OCI-LY7 (cell line): ENCODE data around the gene COL4A1.

Experiments
- CTCF ChIP-seq: fragments of 200-600 bp; sonication (generic); conservative IDR thresholded peaks from 2 replicates; pipeline ENCODE4 v1.5.1; 2014; ENCODE audit warnings: mild to moderate bottlenecking, antibody characterized with exemption, low read length, moderate library complexity, mixed read lengths
- EZH2phosphoT487 ChIP-seq: fragments of 200-600 bp; sonication (generic); IDR thresholded peaks from 2 replicates; pipeline ENCODE4 v1.6.1; 2018; ENCODE audit warnings: low read depth, borderline replicate concordance, mild to moderate bottlenecking, mixed run types, antibody characterized with exemption, low read length, moderate library complexity, mixed read lengths

- TF ChIP-seq CTCF, result no peak
- no peak for TF ChIP-seq EZH2phosphoT487
Measured at GRCh38 chr13:110179116-110179856, 127.7 kb downstream of the COL4A1 start.
